ENCODE measurements around the gene DEXI. TPM values are rescaled to one million over a fixed set of nuclear protein-coding genes. Genes with fewer than 3 reads are reported as not detected.
A peak's percentile ranks its signal among the peaks of the same experiment; 100 is the strongest.

Gene DEXI
- total and polyA plus RNA-seq, 2 of the 13 experiments (the other 11 are each of a cell fraction or from before 2014, with no cell fraction given) = 51.5 to 70.4 TPM

DNA sequence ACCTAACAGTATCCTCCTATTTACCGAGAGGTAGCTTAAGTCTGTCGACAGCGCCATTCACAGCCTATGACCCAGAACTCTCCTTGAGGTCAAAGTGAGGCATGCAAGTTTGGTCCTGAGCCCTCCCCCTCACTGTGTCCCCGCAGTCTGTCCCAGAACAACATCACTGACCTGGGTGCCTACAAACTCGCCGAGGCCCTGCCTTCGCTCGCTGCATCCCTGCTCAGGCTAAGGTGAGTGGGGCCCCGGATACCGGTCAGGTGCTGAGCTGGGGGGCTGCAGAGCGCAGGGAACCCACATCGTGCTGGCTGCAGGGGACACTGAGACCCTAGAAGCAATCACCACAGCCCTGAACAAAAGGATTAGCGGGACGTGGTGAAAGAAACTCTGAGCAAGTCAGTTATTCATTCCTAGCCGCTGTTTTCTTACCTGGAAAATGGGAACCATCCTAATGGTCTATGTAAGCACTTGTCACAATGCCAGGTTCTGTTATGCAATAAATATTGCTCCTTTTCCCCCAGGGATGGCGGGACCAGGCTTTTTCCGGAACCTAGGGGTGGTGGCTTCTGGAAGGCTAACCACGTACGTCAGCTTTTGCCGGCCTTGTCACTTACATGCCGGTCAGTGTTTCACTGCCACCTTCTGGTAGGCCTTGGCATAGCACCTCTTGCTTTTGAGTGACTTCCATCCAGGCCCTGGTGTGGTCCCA, 23.8 kb downstream of the DEXI start (continued):
- TF ChIP-seq, protein P1, sequence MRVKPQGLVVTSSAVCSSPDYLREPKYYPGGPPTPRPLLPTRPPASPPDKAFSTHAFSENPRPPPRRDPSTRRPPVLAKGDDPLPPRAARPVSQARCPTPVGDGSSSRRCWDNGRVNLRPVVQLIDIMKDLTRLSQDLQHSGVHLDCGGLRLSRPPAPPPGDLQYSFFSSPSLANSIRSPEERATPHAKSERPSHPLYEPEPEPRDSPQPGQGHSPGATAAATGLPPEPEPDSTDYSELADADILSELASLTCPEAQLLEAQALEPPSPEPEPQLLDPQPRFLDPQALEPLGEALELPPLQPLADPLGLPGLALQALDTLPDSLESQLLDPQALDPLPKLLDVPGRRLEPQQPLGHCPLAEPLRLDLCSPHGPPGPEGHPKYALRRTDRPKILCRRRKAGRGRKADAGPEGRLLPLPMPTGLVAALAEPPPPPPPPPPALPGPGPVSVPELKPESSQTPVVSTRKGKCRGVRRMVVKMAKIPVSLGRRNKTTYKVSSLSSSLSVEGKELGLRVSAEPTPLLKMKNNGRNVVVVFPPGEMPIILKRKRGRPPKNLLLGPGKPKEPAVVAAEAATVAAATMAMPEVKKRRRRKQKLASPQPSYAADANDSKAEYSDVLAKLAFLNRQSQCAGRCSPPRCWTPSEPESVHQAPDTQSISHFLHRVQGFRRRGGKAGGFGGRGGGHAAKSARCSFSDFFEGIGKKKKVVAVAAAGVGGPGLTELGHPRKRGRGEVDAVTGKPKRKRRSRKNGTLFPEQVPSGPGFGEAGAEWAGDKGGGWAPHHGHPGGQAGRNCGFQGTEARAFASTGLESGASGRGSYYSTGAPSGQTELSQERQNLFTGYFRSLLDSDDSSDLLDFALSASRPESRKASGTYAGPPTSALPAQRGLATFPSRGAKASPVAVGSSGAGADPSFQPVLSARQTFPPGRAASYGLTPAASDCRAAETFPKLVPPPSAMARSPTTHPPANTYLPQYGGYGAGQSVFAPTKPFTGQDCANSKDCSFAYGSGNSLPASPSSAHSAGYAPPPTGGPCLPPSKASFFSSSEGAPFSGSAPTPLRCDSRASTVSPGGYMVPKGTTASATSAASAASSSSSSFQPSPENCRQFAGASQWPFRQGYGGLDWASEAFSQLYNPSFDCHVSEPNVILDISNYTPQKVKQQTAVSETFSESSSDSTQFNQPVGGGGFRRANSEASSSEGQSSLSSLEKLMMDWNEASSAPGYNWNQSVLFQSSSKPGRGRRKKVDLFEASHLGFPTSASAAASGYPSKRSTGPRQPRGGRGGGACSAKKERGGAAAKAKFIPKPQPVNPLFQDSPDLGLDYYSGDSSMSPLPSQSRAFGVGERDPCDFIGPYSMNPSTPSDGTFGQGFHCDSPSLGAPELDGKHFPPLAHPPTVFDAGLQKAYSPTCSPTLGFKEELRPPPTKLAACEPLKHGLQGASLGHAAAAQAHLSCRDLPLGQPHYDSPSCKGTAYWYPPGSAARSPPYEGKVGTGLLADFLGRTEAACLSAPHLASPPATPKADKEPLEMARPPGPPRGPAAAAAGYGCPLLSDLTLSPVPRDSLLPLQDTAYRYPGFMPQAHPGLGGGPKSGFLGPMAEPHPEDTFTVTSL (CRISPR knock-in tag; IDR thresholded peaks at IDR 0.05; ENCODE audit: borderline replicate concordance) = no peak
- TF ChIP-seq TEAD3 (CRISPR knock-in tag; optimal IDR thresholded peaks at IDR 0.05; ENCODE audit: borderline replicate concordance) (peak; percentile 90), ZSCAN12 (CRISPR knock-in tag; IDR thresholded peaks at IDR 0.05) (no peak), ZIK1 (CRISPR knock-in tag; IDR thresholded peaks at IDR 0.05; ENCODE audit: borderline replicate concordance, low read depth) (peak; percentile 74), TEAD2 (CRISPR knock-in tag; IDR thresholded peaks at IDR 0.05) (0 out of 2 replicates have a peak, but pooled peaks have one; percentile 46), MATR3 (CRISPR knock-in tag; IDR thresholded peaks at IDR 0.05) (no peak), FOXA3 (CRISPR knock-in tag; IDR thresholded peaks at IDR 0.05) (peak; percentile 52; the same call in 1 of the 2 replicates), AKAP8 (CRISPR knock-in tag; IDR thresholded peaks at IDR 0.05) (0 out of 2 replicates have a peak, but pooled peaks have one; percentile 23), TBX3 (IDR thresholded peaks at IDR 0.05; ENCODE audit: borderline replicate concordance) (no peak), GFI1 (CRISPR knock-in tag; IDR thresholded peaks at IDR 0.05; ENCODE audit: borderline replicate concordance) (0 out of 2 replicates have a peak, but pooled peaks have one; percentile 21), ZNF629 (CRISPR knock-in tag; conservative IDR thresholded peaks at IDR 0.05) (peak; percentile 90), THAP11 (CRISPR knock-in tag; IDR thresholded peaks at IDR 0.05) (no peak; the same call in 1 of the 2 replicates)
- TF ChIP-seq, protein P2, sequence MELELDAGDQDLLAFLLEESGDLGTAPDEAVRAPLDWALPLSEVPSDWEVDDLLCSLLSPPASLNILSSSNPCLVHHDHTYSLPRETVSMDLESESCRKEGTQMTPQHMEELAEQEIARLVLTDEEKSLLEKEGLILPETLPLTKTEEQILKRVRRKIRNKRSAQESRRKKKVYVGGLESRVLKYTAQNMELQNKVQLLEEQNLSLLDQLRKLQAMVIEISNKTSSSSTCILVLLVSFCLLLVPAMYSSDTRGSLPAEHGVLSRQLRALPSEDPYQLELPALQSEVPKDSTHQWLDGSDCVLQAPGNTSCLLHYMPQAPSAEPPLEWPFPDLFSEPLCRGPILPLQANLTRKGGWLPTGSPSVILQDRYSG (CRISPR knock-in tag; IDR thresholded peaks at IDR 0.05) = no peak
